Neural cell (in vitro differentiated cells): ENCODE results near the gene PLEKHA5. TPM values are rescaled to one million over a fixed set of nuclear protein-coding genes. Genes with fewer than 3 reads are reported as not detected.

Source experiments
- H2AFZ ChIP-seq: fragments of 200-600, 300-800 bp; sonication (generic), shearing (Covaris generic); 2 replicates; pipeline ENCODE4 v1.6.0; 2014; ENCODE audit warnings: low read depth, mild to moderate bottlenecking, antibody characterized with exemption, low read length, moderate library complexity
- H3F3A ChIP-seq: fragments of 200-600 bp; shearing (Covaris generic); 2 replicates; pipeline ENCODE4 v1.6.1; 2016; ENCODE audit warnings: mild to moderate bottlenecking, moderate library complexity, mixed read lengths, antibody characterized with exemption, low read length; ENCODE audit not compliant: insufficient read depth, poor library complexity, severe bottlenecking
- H3K27ac ChIP-seq: fragments of 200-600, 300-800 bp; sonication (generic), shearing (Covaris generic); 2 replicates; pipeline ENCODE4 v1.5.1; 2014; ENCODE audit warnings: mild to moderate bottlenecking, low read length, moderate library complexity
- H3K27me3 ChIP-seq: fragments of 300-800, 200-600 bp; sonication (generic), shearing (Covaris generic); 2 replicates; pipeline ENCODE4 v1.6.0; 2014; ENCODE audit warnings: mild to moderate bottlenecking, low read depth, low read length, moderate library complexity; ENCODE audit not compliant: insufficient read depth
- H3K36me3 ChIP-seq: fragments of 300-800, 200-600 bp; sonication (generic), shearing (Covaris generic); 2 replicates; pipeline ENCODE4 v1.5.1; 2014; ENCODE audit warnings: mild to moderate bottlenecking, antibody characterized with exemption, low read length, moderate library complexity; ENCODE audit not compliant: insufficient read depth
- H3K4me2 ChIP-seq: fragments of 300-800, 200-600 bp; sonication (generic), shearing (Covaris generic); 2 replicates; pipeline ENCODE4 v1.6.0; 2014; ENCODE audit warnings: mild to moderate bottlenecking, low read length
- H3K4me3 ChIP-seq: fragments of 300-800, 200-600 bp; sonication (generic), shearing (Covaris generic); 2 replicates; pipeline ENCODE4 v1.5.1; 2014; ENCODE audit warnings: mild to moderate bottlenecking, low read length, moderate library complexity
- H3K79me2 ChIP-seq: fragments of 200-600 bp; shearing (Covaris generic); replicated peaks from 2 replicates; pipeline ENCODE4 v1.6.0; 2014; ENCODE audit warnings: mild to moderate bottlenecking, low read length, moderate library complexity; ENCODE audit not compliant: insufficient read depth
- H3K9ac ChIP-seq: fragments of 300-800, 200-600 bp; sonication (generic), shearing (Covaris generic); 2 replicates; pipeline ENCODE4 v1.6.1; 2016; ENCODE audit warnings: mild to moderate bottlenecking, low read length, mixed read lengths
- H3K9me2 ChIP-seq: fragments of 200-600 bp; shearing (Covaris generic); 2 replicates; pipeline ENCODE4 v1.6.1; 2016; ENCODE audit warnings: mild to moderate bottlenecking, low read length, mixed read lengths; ENCODE audit not compliant: insufficient read depth
- H3K9me3 ChIP-seq: fragments of 200-600, 300-800 bp; sonication (generic), shearing (Covaris generic); 2 replicates; pipeline ENCODE4 v1.6.1; 2016; ENCODE audit warnings: mild to moderate bottlenecking, mixed run types, low read length, moderate library complexity, mixed read lengths
- H4K20me1 ChIP-seq: fragments of 200-600 bp; shearing (Covaris generic); 2 replicates; pipeline ENCODE4 v1.6.1; 2016; ENCODE audit warnings: mild to moderate bottlenecking, mixed run types; ENCODE audit not compliant: insufficient read depth
- EP300 ChIP-seq: fragments of 450-650 bp; conservative IDR thresholded peaks from 2 replicates; pipeline ENCODE4 v1.6.1; 2014; ENCODE audit warnings: antibody characterized with exemption, mild to moderate bottlenecking, moderate library complexity; ENCODE audit not compliant: poor library complexity, severe bottlenecking
- EZH2 ChIP-seq: fragments of 200-600, 300-800 bp; shearing (Covaris generic), sonication (generic); IDR thresholded peaks from 2 replicates; pipeline ENCODE4 v1.6.1; 2014; ENCODE audit warnings: antibody characterized with exemption, low read length, borderline replicate concordance, mild to moderate bottlenecking; ENCODE audit not compliant: insufficient read depth, poor library complexity, severe bottlenecking
- MXI1 ChIP-seq: fragments of 450-650 bp; conservative IDR thresholded peaks from 2 replicates; pipeline ENCODE4 v1.6.1; 2014; ENCODE audit warnings: antibody characterized with exemption, mild to moderate bottlenecking; ENCODE audit not compliant: poor library complexity, severe bottlenecking
- POLR2AphosphoS5 ChIP-seq: IDR thresholded peaks from 2 replicates; pipeline ENCODE4 v1.6.1; 2012
- RAD21 ChIP-seq: fragments of 450-650 bp; conservative IDR thresholded peaks from 2 replicates; pipeline ENCODE4 v1.6.1; 2014; ENCODE audit warnings: antibody characterized with exemption, mild to moderate bottlenecking, moderate library complexity
- REST ChIP-seq: IDR thresholded peaks from 2 replicates; pipeline ENCODE4 v1.6.1; 2012; ENCODE audit warnings: borderline replicate concordance
- SMC3 ChIP-seq: fragments of 450-650 bp; conservative IDR thresholded peaks from 2 replicates; pipeline ENCODE4 v1.6.1; 2014; ENCODE audit warnings: antibody characterized with exemption, mild to moderate bottlenecking, moderate library complexity; ENCODE audit not compliant: poor library complexity
- TAF1 ChIP-seq: IDR thresholded peaks from 2 replicates; pipeline ENCODE4 v1.6.1; 2012; ENCODE audit warnings: low read depth
- polyA plus RNA-seq: library from polyadenylated mRNA; depleted of rRNA; stranded (reverse); fragments of >200 nt; gene quantifications from 2 replicates; pipeline ENCODE4 v1.2.3, GENCODE V29; 2014
- small RNA-seq, 3 experiments: library from RNA; depleted of rRNA; stranded (forward); fragments of <200 nt; gene quantifications; one replicate each; pipeline ENCODE3, GENCODE V24; 2012

The PLEKHA5 gene
- polyA plus RNA-seq, 1 donor from 2014 or later: 130 TPM

DNA sequence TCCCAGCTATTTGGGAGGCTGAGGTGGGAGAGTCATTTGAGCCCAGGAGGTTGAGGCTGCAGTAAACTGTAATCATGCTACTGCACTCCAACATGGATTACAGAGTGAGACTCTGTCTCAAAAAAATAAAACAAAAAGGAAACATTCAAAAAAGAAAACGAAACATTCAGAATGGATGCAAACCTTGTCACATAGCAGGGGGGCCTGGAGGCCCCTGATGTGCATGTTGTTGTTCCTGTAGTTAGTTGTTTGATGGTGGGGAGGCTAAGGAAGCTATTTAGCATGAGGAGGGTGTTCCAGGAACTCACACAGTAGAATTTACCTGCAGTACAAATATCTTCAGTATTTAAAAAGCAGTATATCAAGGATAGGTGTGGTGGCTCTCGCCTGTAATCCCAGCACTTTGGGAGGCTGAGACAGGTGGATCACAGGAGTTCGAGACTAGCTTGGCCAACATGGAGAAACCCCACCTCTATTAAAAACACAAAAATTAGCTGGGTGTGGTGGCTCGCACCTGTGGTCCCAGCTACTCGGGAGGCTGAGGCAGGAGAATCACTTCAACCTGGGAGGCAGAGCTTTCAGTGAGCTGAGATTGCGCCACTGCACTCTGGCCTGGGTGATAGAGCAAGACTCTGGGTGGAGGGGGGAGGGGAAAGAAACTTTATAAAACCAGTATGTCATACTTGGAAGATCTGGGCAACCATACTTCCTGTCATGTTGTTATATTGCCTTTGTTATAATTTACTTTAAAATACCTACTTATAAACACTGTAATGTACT lies 292.2 kb downstream of the PLEKHA5 start:
- Histone ChIP-seq H3F3A (no peaks in the 10 kb centered on the region), H3K9me3 (no peaks in the 10 kb centered on the region), H3K27ac (no peak overlapping the region), H3K36me3 (no peaks in the 10 kb centered on the region), H3K27me3 (no peaks in the 10 kb centered on the region), H3K4me3 (no peak overlapping the region), H2AFZ (no peak overlapping the region), H3K9ac (no peak overlapping the region), H4K20me1 (no peaks in the 10 kb centered on the region), H3K79me2 (no peaks in the 10 kb centered on the region), H3K9me2 (no peaks in the 10 kb centered on the region), H3K4me2 (no peak overlapping the region)
- TF ChIP-seq RAD21 (no peak), POLR2AphosphoS5 (no peak), EP300 (no peak)

- no peaks in the 10 kb centered on the region for H3K36me3 ChIP-seq
These were observed 293.8 kb downstream of the PLEKHA5 start for GRCh38 chr12:19423166-19423930.

More at GRCh38 chr12:19423166-19423930, 293.8 kb downstream of the PLEKHA5 start:
- Histone ChIP-seq H3K4me2 (no peak overlapping the region), H3K9me3 (no peaks in the 10 kb centered on the region), H3K27ac (no peak overlapping the region), H3K4me3 (no peak overlapping the region), H3F3A (no peaks in the 10 kb centered on the region), H2AFZ (no peak overlapping the region), H3K9me2 (no peaks in the 10 kb centered on the region), H4K20me1 (no peaks in the 10 kb centered on the region), H3K79me2 (no peaks in the 10 kb centered on the region), H3K27me3 (no peaks in the 10 kb centered on the region), H3K9ac (no peak overlapping the region)
- no peak for TF ChIP-seq EP300
- no peak for TF ChIP-seq TAF1
- no peak for TF ChIP-seq MXI1
- no peak for TF ChIP-seq REST
- TF ChIP-seq SMC3: no peak
- no peak for TF ChIP-seq EZH2
- no peak for TF ChIP-seq RAD21
- TF ChIP-seq POLR2AphosphoS5: no peak

Small RNA genes lying within 50 kb of the gene (small RNA-seq; reads per million reads assigned to genes)
- gene AC091805.2 (0 reads per million in 3 experiments), gene RN7SL67P (0 reads per million in 3 experiments)
